ENCODE measurements around the gene PROSER2. TPM values are rescaled to one million over a fixed set of nuclear protein-coding genes. Genes with fewer than 3 reads are reported as not detected.

Gene PROSER2
- total and polyA plus RNA-seq, 2 of the 13 experiments (the other 11 are each of a cell fraction or from before 2014, with no cell fraction given), result 6.9 to 7.7 TPM

DNA sequence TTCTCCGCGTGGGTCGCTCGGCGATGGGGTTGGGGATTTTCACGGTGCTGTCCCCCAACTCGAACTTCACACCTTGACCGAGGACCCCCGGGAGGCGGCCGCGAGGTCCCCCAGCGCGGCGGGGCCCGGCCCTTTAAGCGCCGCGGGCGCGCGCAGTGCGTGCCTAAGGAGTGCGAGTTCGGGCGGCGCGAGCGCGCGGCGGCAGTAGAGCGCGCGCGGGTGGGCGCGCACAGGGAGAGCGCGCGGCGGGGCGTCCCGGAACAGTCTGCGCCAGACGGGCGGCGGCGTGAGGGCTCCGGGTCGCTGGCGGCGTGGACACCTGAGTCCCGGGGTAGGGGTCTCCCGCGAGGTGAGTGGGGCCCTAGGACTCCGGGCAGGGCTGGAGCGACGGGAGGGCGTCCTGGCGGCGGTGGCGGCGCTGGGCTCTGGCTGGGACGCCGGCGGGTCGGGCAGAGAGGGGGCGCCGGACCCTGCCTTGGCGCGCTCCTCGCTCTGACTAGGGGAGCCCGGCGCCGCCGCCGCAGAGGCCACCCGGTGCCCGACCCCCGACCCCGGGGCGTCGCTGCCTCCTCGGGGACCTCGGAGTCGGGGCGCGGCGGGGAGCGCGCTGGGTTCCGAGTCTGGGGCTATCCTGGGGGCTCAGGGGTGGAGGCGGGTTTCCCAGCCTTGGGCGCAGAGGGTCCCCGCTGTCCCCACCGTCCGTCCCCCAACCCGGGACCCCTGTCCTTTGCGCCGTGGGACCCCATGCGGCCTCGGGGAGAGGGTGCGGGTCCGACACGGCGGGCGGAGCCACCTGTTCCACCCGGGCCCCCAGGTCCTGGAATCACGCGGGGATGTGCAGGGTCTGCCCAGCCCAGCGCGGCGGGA, at the start of gene PROSER2 (continued):
- TF ChIP-seq, protein P1, sequence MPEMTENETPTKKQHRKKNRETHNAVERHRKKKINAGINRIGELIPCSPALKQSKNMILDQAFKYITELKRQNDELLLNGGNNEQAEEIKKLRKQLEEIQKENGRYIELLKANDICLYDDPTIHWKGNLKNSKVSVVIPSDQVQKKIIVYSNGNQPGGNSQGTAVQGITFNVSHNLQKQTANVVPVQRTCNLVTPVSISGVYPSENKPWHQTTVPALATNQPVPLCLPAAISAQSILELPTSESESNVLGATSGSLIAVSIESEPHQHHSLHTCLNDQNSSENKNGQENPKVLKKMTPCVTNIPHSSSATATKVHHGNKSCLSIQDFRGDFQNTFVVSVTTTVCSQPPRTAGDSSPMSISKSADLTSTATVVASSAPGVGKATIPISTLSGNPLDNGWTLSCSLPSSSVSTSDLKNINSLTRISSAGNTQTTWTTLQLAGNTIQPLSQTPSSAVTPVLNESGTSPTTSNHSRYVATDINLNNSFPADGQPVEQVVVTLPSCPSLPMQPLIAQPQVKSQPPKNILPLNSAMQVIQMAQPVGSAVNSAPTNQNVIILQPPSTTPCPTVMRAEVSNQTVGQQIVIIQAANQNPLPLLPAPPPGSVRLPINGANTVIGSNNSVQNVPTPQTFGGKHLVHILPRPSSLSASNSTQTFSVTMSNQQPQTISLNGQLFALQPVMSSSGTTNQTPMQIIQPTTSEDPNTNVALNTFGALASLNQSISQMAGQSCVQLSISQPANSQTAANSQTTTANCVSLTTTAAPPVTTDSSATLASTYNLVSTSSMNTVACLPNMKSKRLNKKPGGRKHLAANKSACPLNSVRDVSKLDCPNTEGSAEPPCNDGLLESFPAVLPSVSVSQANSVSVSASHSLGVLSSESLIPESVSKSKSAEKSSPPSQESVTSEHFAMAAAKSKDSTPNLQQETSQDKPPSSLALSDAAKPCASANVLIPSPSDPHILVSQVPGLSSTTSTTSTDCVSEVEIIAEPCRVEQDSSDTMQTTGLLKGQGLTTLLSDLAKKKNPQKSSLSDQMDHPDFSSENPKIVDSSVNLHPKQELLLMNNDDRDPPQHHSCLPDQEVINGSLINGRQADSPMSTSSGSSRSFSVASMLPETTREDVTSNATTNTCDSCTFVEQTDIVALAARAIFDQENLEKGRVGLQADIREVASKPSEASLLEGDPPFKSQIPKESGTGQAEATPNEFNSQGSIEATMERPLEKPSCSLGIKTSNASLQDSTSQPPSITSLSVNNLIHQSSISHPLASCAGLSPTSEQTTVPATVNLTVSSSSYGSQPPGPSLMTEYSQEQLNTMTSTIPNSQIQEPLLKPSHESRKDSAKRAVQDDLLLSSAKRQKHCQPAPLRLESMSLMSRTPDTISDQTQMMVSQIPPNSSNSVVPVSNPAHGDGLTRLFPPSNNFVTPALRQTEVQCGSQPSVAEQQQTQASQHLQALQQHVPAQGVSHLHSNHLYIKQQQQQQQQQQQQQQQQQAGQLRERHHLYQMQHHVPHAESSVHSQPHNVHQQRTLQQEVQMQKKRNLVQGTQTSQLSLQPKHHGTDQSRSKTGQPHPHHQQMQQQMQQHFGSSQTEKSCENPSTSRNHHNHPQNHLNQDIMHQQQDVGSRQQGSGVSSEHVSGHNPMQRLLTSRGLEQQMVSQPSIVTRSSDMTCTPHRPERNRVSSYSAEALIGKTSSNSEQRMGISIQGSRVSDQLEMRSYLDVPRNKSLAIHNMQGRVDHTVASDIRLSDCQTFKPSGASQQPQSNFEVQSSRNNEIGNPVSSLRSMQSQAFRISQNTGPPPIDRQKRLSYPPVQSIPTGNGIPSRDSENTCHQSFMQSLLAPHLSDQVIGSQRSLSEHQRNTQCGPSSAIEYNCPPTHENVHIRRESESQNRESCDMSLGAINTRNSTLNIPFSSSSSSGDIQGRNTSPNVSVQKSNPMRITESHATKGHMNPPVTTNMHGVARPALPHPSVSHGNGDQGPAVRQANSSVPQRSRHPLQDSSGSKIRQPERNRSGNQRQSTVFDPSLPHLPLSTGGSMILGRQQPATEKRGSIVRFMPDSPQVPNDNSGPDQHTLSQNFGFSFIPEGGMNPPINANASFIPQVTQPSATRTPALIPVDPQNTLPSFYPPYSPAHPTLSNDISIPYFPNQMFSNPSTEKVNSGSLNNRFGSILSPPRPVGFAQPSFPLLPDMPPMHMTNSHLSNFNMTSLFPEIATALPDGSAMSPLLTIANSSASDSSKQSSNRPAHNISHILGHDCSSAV (CRISPR knock-in tag; IDR thresholded peaks at IDR 0.05; ENCODE audit: borderline replicate concordance), result no peak
- TF ChIP-seq NAIF1 (CRISPR knock-in tag; IDR thresholded peaks at IDR 0.05; ENCODE audit: borderline replicate concordance) (no peak), ZNF878 (CRISPR knock-in tag; IDR thresholded peaks at IDR 0.05) (no peak), ZNF570 (CRISPR knock-in tag; IDR thresholded peaks at IDR 0.05; ENCODE audit: borderline replicate concordance) (no peak), ZNF547 (CRISPR knock-in tag; IDR thresholded peaks at IDR 0.05) (0 out of 2 replicates have a peak, but pooled peaks have one; percentile 30), SMAD9 (CRISPR knock-in tag; IDR thresholded peaks at IDR 0.05) (no peak), ELF1 (CRISPR knock-in tag; IDR thresholded peaks at IDR 0.05) (no peak), ZNF572 (CRISPR knock-in tag; IDR thresholded peaks at IDR 0.05) (no peak)
- TF ChIP-seq, protein P2, sequence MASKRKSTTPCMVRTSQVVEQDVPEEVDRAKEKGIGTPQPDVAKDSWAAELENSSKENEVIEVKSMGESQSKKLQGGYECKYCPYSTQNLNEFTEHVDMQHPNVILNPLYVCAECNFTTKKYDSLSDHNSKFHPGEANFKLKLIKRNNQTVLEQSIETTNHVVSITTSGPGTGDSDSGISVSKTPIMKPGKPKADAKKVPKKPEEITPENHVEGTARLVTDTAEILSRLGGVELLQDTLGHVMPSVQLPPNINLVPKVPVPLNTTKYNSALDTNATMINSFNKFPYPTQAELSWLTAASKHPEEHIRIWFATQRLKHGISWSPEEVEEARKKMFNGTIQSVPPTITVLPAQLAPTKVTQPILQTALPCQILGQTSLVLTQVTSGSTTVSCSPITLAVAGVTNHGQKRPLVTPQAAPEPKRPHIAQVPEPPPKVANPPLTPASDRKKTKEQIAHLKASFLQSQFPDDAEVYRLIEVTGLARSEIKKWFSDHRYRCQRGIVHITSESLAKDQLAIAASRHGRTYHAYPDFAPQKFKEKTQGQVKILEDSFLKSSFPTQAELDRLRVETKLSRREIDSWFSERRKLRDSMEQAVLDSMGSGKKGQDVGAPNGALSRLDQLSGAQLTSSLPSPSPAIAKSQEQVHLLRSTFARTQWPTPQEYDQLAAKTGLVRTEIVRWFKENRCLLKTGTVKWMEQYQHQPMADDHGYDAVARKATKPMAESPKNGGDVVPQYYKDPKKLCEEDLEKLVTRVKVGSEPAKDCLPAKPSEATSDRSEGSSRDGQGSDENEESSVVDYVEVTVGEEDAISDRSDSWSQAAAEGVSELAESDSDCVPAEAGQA (IDR thresholded peaks at IDR 0.05; ENCODE audit: low read depth), result no peak
- TF ChIP-seq, protein P2 (CRISPR knock-in tag; IDR thresholded peaks at IDR 0.05; ENCODE audit: borderline replicate concordance), result no peak
- TF ChIP-seq, protein P3, sequence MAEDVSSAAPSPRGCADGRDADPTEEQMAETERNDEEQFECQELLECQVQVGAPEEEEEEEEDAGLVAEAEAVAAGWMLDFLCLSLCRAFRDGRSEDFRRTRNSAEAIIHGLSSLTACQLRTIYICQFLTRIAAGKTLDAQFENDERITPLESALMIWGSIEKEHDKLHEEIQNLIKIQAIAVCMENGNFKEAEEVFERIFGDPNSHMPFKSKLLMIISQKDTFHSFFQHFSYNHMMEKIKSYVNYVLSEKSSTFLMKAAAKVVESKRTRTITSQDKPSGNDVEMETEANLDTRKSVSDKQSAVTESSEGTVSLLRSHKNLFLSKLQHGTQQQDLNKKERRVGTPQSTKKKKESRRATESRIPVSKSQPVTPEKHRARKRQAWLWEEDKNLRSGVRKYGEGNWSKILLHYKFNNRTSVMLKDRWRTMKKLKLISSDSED (CRISPR knock-in tag; IDR thresholded peaks at IDR 0.05), result no peak

All from HepG2 (cell line).